GM23248 (cell line): ENCODE results near the gene CNTNAP5.

ENCODE experiments used
- EZH2 ChIP-seq: fragments of 200-600 bp; sonication (generic); IDR thresholded peaks from 2 replicates; pipeline ENCODE4 v1.6.1; 2018; ENCODE audit warnings: antibody characterized with exemption, mild to moderate bottlenecking; ENCODE audit not compliant: insufficient read depth, poor library complexity, severe bottlenecking
- EZH2phosphoT487 ChIP-seq: fragments of 200-600 bp; sonication (generic); IDR thresholded peaks from 2 replicates; pipeline ENCODE4 v1.6.1; 2018; ENCODE audit warnings: antibody characterized with exemption, moderate library complexity, mild to moderate bottlenecking, low read depth; ENCODE audit not compliant: insufficient read depth

DNA sequence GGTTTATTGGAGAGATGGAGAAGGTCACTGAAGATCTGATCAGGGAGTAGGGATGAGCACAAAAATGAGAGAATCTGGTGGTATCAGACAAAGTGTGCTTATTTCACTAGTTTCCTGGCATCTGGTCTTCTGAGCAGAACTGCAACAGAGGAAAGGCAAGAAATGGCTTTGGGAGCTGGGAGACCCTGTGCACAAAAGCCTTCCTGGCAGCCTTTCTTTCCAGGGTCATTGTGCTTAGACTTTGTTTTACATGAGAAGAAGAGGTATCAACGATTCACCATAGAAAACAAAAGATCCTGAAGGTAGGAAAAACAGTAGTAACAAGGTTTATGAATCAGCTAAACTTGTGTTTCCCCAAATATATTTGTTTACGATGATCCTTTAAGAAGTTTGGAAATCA, 162.9 kb downstream of the CNTNAP5 start:
- TF ChIP-seq EZH2, result no peak
- no peak for TF ChIP-seq EZH2phosphoT487
